GM10266 (cell line): ENCODE data around the gene RUVBL1.

Experiments used
- DNase-seq: peaks from one replicate; pipeline ENCODE4 v3.0.0; 2012; ENCODE audit errors: extremely low spot score
- TF ChIP-seq, protein P1 (sequence below): IDR thresholded peaks from 2 replicates; pipeline ENCODE4 v1.5.1; 2012; ENCODE audit warnings: mild to moderate bottlenecking, low read depth; ENCODE audit not compliant: control insufficient read depth, insufficient read depth; ENCODE audit errors: missing control alignments

RUVBL1 gene

DNA sequence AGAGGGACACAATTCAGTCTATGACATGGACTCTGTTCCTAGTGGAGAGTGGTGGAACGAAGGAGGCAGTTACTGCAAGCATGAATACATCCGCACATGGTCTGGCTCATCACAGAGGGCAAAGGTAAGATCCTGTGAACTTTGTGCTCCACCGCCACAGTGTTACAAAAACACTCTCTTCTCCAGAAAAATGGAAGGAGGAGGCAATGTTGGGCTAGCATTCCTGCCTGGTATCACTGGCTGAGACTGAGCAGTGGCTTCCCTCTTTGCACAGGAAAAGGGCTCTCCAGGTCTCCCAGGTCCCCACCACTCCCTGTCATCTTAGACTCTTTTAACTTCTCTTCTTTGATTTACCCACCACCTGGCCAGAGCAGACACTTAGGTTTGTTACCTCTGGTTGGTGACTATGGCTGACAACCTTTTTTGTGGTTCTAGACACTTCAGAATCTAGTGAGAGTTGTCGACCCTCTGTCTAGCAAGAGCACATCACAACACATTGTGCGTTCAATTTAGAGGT, 28.2 kb upstream of the RUVBL1 start:
- TF ChIP-seq, protein P1, sequence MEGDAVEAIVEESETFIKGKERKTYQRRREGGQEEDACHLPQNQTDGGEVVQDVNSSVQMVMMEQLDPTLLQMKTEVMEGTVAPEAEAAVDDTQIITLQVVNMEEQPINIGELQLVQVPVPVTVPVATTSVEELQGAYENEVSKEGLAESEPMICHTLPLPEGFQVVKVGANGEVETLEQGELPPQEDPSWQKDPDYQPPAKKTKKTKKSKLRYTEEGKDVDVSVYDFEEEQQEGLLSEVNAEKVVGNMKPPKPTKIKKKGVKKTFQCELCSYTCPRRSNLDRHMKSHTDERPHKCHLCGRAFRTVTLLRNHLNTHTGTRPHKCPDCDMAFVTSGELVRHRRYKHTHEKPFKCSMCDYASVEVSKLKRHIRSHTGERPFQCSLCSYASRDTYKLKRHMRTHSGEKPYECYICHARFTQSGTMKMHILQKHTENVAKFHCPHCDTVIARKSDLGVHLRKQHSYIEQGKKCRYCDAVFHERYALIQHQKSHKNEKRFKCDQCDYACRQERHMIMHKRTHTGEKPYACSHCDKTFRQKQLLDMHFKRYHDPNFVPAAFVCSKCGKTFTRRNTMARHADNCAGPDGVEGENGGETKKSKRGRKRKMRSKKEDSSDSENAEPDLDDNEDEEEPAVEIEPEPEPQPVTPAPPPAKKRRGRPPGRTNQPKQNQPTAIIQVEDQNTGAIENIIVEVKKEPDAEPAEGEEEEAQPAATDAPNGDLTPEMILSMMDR: no peak
- no peak for DNase-seq

DNA sequence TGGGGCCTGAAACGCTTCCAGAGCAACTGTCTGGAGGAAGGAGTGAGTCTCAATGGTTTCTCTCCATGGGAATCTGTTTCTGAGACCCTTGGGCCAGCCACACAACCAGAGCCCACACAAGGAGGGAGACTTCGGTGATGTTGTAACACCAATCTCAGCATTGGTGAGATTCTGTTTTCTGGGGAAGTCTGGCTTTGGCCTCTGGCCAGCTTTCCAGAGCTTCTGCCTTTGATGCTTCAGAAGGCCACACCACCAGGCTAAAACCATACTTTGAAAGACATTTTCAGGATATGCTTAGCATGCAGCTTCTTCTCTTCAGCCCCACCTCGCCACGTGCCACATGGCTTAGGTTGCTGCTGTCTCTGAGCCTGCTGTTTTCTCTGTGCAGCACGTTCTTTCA, 26.0 kb upstream of the RUVBL1 start:
- no peak for DNase-seq
- TF ChIP-seq, protein P1: no peak

DNA sequence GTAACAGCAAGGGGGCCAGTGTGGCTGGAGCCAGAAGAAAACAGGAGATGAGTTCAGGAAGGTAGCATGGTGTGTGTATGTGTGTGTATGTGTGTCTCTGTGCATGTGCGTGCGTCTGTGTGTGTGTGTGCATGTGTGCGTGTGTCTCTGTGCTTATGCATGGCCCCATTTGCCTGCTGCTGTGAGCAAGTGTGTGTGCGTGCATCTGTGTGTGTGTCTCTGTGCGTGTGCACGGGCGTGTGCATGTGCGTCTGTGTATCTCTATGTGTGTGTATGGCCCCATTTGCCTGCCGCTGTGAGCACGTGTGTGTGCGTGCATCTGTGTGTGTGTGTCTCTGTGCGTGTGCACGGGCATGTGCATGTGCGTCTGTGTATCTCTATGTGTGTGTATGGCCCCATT, 22.6 kb upstream of the RUVBL1 start:
- no peak for DNase-seq
- TF ChIP-seq, protein P1: no peak

DNA sequence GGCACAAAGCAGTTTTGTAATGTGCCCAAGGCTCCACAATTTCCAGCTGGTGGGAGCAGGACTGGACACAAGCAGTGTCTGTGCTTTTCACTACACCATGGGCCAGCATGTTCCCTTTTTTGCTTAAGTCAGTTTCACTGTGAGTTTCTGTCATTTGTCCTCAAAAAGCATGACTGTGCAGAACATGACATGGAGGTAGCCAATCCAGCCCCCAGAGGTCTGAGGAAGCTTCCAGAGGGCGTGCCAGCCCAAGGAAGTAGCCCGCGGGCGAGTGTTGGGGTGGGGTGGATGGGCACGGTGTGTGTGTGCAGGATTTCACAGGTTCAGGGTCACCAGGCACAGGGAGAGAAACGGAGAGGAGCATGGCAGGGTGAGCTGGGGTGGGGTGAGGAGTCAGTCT, 21.7 kb upstream of the RUVBL1 start:
- TF ChIP-seq, protein P1: no peak
- no peak for DNase-seq

DNA sequence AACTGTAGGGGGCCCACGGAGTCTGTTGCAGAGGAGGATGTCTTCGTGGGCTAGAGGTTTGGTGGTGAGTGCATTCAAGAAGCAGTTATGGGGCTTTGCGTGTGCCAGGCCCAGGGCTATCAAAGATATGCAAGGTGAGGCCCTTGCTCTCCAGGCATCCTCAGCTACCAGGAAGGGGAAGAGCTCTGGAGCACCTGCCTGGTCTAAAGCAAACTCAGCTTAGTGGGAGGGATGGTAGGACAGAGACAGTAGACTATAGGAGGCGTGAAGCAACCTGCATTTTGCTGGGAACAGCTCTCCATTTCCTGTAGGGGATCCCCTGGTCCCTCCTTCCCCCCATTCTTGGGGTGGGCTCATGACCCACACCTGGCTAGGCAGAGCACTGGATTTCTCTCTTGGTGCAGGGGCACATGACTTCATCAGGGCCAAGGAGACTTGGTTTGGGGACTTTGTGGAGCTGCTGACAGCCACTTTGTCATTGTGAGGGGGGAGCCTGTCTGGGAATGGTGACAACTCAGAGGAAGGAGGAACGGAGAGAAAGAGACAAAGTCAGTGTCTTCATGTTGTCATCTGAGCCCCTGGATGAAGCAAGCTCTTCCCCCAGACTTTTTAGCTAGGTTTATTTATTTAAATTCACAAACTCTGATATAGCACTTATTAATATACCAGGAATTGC, 21.0 kb upstream of the RUVBL1 start:
- TF ChIP-seq, protein P1: no peak
- no peak for DNase-seq

DNA sequence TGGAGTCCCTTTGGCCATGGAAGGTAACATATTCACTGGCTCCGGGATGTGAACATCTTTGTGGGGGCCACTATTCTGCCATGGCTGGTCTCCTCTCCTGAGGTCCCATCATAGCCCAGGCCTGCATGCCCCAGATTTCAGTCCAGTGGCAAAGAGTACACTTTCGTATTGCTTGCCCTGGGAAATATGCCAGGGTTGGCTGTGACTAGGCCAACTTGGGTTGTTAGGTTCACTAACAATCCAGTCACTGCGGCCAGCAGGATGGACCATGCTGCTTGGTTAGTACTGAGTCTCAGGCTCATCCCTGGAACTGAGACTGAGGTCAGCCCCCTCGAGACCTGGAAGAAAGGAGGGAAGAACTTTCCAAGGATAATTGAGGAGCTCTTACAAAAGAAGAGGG, 19.9 kb upstream of the RUVBL1 start:
- DNase-seq: no peak
- TF ChIP-seq, protein P1: no peak

DNA sequence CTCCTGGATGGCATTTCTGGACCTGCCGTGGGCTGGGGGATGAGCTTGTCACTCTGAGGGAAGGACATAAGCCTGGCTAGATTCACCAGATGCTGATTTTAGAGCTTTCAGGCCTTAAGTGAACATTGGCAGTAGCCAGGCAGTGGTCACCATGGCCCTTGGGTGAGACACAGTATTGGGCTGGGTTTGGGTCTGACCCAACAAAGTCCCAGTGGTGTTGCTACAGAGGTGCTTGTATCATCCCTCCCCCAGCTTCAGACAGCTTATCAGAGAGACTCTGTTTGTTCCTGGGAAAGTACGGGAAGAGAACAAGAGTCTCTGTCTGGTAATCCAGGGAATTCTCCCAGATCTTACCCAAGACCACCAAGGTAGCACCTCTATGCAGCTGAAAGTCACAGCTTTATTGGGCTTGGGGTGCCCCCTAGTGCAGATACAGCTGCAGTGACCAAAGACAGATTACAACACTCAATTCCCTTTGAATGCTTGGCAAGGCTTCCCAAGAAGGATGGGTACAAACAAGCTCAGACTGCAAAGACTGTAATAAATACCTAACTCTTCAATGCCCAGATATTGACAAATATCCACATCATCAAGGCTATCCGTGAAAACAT, 9.8 kb upstream of the RUVBL1 start:
- no peak for DNase-seq
- TF ChIP-seq, protein P1: peak; percentile 79
